Endothelial cell of coronary artery (primary cell): Measurements from ENCODE around the gene INCENP. TPM values are rescaled to one million over a fixed set of nuclear protein-coding genes. Genes with fewer than 3 reads are reported as not detected.

Source experiments
- total RNA-seq: library from RNA; depleted of rRNA; stranded (reverse); fragments of >200 nt; gene quantifications from 2 replicates; pipeline ENCODE4 v1.2.3, GENCODE V29; 2014

INCENP gene
- total RNA-seq = 15.6 and 24.9 TPM in 2 replicates

GRCh38 chr11:62123669-62124185 lies at the start of gene INCENP:
TSS of gene INCENP (plus strand) at chr11:62124011. CDS start at chr11:62128162, 4,151 bp downstream.

GRCh38 chr11:62190011-62190410 lies 66.2 kb downstream of the INCENP start, which contains the start of gene SCGB1D1:
TSS of gene SCGB1D1 (plus strand) at chr11:62190216. CDS start at chr11:62190285, 69 bp downstream.

Other genes starting within 250 kb of the INCENP start
- 123 and 223 TPM in 2 replicates for gene FADS3, start 232.5 kb upstream of the INCENP start, total RNA-seq
- 0.38 and 0.45 TPM in 2 replicates for gene RAB3IL1, start 206.4 kb upstream of the INCENP start, total RNA-seq
- gene BEST1, start 173.7 kb upstream of the INCENP start, total RNA-seq = 0.28 TPM in 1 of 2 replicates, not detected in the other
- gene FTH1, start 156.4 kb upstream of the INCENP start, total RNA-seq = 433 and 1,243 TPM in 2 replicates
- gene SCGB1D1, start 66.2 kb downstream of the INCENP start, total RNA-seq = not detected in 2 replicates
- not detected in 2 replicates for gene SCGB2A1, start 84.7 kb downstream of the INCENP start, total RNA-seq
- gene SCGB1D2, start 118.2 kb downstream of the INCENP start, total RNA-seq = not detected in 2 replicates
- not detected in 2 replicates for gene SCGB2A2, start 146.1 kb downstream of the INCENP start, total RNA-seq
- not detected in 2 replicates for gene SCGB1D4, start 175.1 kb downstream of the INCENP start, total RNA-seq
- gene ASRGL1, start 213.4 kb downstream of the INCENP start, total RNA-seq = 28.3 and 33.5 TPM in 2 replicates